Stimulated activated CD8-positive, alpha-beta memory T cell treated with anti-CD3 and anti-CD28 coated beads, Interleukin-12 subunit alpha, Interleukin-12 subunit beta, amount 100 ng/mL, for 4 hours (primary cell): ENCODE results near the gene PDCL2.
"Not testable (repeated sequence)": the region's sequence is repeated elsewhere in the genome, so short reads cannot be mapped to it uniquely, and the experiment has no call there.

Source experiments
- DNase-seq: peaks from one replicate; pipeline ENCODE4 v3.0.0-alpha.2; 2020; ENCODE audit warnings: low read depth

Gene PDCL2

GRCh38 chr4:55592014-55592413 lies at the start of gene PDCL2:
Gene PDCL2, minus strand, starts transcription at chr4:55592245. Its CDS starts 136 bp downstream, at chr4:55592109.
- DNase-seq = no peak

- DNase-seq = no peak
Observed at GRCh38 chr4:55637272-55637820, 45.3 kb upstream of the PDCL2 start.

DNA sequence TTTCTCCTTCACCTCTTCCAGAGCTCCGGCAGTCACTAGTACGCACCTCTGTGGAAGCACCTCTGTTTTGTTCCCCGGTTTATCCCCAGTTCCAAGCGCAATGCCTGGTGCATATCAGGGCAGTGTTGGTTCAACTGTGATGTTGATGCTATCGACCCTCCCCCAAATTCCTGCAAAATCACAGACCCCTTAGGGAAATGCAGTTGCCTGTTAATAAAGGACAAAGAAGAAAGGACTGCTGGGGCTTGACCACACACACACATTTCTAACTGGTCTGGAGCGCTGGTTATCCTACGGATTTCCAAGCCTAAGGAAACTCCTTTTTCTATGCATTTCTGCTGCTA lies 44.6 kb upstream of the PDCL2 start:
- no peak for DNase-seq

GRCh38 chr4:55635741-55636655 lies 44.0 kb upstream of the PDCL2 start, which contains the start of gene NMU:
Gene NMU, minus strand, starts transcription at chr4:55636298. Its CDS starts 106 bp downstream, at chr4:55636192.
- no peak for DNase-seq

GRCh38 chr4:55635282-55635681 lies 43.2 kb upstream of the PDCL2 start:
- no peak for DNase-seq

GRCh38 chr4:55634417-55635128 lies 42.5 kb upstream of the PDCL2 start:
- no peak for DNase-seq

- no peak for DNase-seq
Observed at GRCh38 chr4:55633903-55634302, 41.9 kb upstream of the PDCL2 start.

- DNase-seq = no peak
Observed at GRCh38 chr4:55625835-55626234, 33.8 kb upstream of the PDCL2 start.

GRCh38 chr4:55624063-55624462 lies 32.0 kb upstream of the PDCL2 start:
- not testable (repeated sequence) for DNase-seq

DNA sequence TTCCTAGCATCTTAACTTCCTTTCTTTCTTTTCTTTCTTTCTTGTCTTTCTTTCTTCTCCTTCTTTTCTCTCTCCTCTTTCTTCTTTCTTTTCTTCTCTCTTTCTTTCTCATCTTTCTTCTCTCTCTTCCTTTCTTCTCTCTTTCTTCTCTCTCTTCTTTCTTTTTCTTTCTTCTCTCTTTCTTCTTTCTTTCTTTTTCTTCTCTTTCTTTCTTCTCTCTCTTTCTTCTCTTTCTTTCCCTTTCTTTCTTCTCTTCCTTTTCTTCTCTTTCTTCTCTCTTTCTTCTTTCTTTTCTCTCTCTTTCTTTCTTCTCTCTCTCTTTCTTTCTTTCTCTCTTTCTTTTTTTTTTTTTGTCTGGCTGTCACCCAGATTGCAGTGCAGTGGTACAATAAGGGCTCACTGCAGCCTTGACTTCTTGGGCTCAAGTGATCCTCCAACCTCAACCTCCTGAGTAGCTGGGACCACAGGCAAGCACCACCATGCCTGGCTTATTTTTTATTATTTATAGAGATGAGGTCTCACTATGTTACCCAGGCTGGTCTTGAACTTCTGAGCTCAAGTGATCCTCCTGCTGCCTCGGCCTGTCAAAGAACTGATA lies 26.6 kb upstream of the PDCL2 start:
- DNase-seq = no peak

GRCh38 chr4:55617587-55618197 lies 25.6 kb upstream of the PDCL2 start:
- DNase-seq = no peak

- DNase-seq = no peak
Observed at GRCh38 chr4:55615008-55615407, 23.0 kb upstream of the PDCL2 start.

DNA sequence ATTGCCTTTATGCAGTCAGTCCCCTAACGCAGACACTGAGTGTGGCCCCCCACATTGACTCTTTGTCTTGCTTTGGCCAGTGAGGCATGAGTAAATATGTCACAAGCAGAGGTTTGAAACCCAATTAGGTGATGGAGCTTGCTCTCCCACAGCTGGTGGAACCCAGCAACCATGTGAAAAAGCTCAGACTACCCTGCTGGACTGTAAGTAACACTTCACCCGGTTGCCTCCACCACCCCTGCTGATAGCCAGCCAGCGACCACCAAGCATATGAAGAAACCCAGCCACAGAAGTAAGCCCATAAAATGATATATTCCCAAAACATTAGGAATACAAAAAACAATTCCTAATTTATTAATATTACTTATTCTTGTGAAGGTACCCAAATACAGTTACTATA lies 21.6 kb upstream of the PDCL2 start:
- DNase-seq = no peak

DNA sequence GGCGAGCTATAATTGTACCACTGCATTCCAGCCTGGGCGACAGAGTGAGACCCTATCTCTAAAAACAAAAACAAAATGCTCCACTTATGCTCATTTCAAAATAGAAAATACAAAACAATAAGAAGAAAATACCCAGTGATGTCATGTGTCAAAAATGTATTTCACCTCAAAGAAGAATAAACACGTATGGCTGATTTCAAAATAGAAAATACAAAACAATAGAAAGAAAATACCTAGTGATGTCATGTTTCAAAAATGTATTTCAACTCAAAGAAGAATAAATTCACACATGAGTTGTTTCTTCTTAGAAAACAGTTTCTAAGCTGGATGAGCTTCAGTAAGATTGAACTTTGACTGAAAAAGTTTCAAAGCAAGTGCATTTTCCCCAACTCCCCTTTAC lies 20.3 kb upstream of the PDCL2 start:
- DNase-seq = no peak

GRCh38 chr4:55611358-55612059 lies 19.5 kb upstream of the PDCL2 start:
- no peak for DNase-seq

GRCh38 chr4:55610381-55610780 lies 18.3 kb upstream of the PDCL2 start:
- no peak for DNase-seq

GRCh38 chr4:55609393-55609866 lies 17.4 kb upstream of the PDCL2 start:
- DNase-seq = no peak

- DNase-seq = no peak
Observed at GRCh38 chr4:55608591-55608990, 16.5 kb upstream of the PDCL2 start.

DNA sequence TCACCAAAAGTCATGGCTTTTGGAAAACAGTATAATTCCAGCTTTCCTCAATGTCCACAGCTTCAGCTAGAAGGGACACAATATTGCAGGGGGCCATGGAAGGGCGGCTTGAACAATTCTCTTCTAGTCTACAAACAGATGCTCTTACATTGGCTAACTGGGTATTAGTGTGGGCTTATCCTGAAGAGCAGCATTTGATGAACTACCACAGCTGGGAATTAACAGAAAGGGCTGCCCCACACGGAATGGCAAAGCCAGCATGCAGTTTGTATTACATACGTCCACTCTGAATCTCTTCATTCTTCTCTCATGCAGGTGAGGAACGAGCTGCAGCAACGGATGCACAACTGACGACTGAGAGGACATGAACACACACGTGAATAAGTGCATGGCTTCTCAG lies 13.0 kb upstream of the PDCL2 start:
- DNase-seq = no peak

DNA sequence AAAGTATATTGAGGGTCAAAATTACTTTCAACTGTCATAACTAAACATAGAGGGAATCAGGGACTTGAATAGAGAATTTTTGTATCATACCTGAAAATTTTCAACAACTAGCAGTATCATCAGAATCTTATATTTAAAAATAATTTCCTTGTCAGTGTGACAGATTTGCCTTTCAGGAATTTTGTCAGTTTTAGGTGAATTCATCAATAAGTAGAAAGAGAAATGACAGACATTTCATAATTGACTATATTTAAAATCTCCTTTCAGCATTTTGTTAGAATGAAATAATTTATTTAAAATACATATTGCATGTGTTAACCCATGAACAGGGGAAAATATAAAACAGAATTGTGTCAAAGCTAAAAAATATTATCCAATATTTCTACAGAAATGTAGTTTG lies 8.6 kb upstream of the PDCL2 start:
- no peak for DNase-seq

GRCh38 chr4:55598641-55599040 lies 6.6 kb upstream of the PDCL2 start:
- DNase-seq = no peak
